ENCODE data around the gene GALNT14.

The GALNT14 gene

DNA sequence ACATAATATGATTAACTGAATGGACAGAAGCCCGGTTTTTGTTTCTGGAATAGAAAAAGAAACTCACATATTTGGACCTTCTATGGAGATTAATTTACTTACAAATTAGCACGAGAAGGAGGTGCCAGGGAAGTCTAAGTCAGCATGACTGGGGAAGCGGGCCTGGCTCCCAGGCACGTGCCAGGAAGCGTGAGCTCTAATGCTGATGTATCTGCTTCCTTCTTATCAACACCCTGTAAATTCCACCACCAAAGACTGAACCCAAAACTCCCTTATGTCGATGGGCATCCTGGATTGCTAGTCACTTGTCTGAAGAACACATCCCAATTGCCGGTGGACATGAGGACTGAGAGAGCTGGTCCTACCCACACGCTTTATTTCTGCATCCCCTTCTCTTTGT, 134.5 kb downstream of the GALNT14 start:
- DNase-seq = no peak

DNA sequence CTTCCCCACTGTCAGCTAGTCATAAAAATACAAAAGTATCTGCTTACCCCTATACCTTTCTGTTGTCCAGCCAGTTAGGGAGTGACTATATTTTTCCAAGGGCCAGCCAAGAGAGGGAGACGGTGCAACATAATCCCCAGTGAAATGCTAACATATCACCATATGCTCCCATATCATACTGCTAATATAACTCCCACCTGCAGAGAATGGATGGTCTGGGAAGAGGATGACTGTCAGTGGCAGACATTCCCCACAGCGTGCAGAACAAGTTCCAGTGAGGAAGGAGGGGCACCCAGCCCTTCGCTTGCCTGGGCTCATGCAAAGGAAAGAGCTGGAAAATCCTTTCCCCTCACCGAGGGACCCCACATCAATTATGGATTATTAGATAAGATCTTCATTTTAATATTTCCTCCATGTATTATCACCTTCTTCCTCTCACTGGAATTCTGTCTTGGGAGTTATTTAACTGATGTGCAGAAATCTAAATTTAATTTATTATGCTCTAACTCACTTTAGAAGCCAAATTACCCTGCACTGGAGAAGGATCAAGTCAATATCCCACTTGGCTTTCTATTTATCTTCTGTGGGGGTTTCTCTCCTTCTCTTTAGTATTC, 135.6 kb downstream of the GALNT14 start:
- DNase-seq = no peak

DNA sequence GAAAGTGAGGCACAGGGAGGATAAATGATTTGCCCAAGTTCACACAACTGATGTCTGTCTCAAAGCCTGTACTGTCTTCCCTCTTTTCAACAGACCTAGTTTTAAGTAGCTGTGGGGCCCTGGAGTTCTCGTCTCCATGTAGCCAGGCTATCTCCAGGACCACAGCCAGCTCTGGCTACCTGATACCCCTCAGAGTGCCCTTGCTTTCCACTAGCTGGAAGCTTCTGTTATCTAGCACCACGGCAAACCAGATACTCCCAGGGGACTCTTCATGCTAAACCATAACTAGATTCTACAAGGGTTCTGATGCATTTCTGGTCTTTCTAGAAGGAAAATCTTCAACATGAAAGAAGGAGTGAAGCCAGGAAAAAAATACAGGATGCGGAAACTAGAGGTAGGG, 137.3 kb downstream of the GALNT14 start:
- DNase-seq = no peak

DNA sequence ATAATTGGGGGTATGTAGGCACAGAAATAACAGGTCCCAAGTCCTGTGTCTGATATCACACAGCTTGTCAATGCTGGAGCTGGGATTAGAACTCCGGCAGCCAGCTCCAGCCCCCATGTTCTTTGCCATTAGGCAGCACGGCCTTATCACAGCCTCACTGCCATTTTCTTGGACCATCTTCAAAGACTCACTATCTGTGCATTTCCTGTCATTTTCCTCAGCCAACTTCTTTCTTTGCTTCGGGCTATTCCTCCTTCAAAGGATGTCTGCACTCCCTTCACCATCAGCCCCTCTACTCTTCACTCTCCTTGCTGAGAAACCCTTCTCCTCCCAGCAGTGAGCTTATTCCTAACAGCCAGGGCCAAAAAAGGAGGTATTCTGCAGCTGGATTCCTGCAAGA, 139.6 kb downstream of the GALNT14 start:
- no peak for DNase-seq

DNA sequence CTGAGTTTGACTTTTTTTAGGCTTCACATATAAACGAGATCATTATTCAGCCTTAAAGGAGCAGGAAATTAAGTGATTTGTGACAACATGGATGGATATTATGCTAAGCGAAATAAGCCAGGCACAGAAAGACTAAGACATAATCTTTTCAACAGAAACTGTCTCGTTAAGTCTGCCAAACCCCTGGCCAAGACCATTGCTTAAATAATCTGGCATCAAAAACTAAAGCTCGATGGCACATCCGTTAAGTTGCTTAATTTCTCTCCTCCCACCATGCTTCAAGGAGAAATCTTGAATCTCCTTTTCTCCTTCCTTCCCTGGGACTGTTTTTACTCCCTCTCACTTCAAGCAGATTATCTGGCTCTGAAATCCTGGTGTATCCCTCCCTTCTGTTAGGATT, 140.3 kb downstream of the GALNT14 start:
- no peak for DNase-seq

DNA sequence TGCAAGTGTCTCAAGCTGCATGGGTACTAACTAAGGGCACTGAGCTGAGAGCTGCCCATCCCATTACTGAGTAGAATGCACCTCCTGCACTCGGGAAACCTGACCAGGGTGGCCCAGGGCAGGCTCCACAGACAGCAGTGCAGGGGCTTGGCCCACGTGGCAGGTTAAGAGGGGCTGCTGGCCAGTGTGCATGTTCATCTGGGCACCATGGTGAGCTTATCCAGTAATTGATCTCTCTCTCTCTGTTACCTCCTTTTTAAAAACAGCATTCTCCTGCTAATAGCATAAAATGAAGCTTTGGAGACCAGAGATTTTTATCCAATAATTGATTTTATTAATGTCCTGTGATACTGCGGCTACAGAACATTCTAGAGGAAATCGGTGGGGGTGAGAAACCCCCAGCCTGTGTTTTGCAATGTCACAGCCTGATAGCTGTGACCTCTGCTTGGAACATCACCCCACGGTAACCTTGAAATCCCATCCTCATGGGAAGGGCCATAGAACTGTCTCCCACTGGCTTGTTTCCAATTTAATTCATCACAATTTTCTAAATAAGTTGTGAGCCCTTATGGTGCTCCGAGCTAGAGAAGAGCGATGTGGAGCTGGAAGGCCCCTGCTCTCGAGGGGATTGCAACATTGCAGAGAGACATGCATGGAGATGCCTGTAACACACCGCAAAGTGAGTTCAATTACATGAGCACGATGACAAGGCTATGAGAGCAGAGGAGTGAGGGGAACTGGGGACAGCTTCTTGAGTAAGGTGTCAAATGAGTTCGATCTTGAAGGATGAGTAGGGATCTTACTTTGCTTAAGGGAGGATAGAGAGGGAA, 143.8 kb downstream of the GALNT14 start:
- no peak for DNase-seq

DNA sequence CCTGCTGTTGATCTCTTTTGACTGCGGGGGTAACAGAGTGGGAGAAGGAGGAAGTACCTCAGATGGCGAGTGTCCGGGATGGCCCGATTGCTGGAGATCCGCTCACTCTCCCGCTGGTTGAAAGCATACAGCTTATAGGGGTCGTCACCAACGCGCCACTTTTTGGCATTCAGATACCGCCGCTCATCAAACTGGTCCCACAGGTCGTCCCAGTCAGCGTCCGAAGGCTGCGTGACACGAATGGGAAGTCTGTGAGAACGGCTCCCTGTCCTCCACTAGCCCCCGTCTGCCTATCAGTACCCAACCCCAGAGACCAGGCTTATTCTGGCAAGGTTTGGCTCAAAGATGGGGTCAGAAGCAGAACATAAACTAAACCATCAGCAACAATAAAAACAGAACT, 145.5 kb downstream of the GALNT14 start:
- DNase-seq = no peak

DNA sequence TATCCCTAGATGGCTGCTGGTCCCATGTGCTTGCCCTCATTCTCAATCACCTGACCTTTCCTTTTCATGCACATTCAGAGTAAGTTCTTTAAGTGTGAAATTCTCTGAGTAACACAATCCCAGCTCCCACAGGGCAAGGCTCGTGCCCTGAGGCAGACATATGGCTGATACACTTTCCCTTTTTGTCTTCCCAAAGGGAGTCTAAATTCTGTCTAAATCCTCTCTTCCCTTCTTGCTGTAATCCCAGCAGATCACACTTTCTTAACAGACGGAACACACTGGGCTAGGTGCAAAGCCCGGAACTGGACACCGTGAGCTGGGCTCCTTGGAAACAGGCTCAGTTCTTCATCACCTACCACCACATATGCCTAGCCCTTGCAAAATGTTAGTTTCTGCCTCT, 147.6 kb downstream of the GALNT14 start:
- DNase-seq = no peak

DNA sequence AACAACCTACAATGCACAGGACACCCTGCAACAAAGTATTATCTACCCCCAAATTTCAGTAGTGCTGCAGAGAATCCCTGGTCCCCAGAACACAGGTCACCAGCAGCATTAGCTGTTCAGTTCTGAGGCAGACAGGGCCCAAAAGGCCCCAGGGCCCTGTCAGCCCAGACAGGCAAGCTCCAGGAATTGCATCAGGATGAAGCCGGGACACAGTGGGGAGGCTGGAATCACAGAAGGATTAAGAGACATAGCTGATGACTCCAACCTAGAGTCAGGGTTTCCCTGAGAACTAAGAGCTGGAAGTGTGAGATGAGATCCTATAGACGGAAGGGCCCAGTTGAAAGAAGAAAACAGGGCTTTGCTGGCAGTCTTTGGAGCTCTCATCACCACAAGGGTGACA, 148.1 kb downstream of the GALNT14 start:
- no peak for DNase-seq

DNA sequence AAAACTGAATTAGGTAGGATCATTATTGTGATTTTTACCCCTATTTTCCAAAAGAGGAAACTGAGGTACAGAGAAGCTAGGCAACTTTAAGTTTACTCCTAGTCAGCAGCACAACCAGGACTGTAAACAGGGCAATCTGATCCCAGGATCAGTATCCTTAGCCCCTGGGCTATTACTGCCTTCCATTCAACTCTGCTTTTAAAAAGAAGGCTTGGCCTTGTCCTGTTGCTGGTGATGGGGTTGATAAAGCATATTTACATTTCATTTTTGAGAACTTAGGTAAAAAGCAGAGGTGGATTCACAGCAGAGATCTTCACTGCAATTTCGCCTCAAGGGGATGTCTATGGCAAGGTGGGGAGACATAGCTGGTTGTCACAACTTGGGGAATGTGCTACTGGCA, 148.5 kb downstream of the GALNT14 start:
- DNase-seq = no peak

DNA sequence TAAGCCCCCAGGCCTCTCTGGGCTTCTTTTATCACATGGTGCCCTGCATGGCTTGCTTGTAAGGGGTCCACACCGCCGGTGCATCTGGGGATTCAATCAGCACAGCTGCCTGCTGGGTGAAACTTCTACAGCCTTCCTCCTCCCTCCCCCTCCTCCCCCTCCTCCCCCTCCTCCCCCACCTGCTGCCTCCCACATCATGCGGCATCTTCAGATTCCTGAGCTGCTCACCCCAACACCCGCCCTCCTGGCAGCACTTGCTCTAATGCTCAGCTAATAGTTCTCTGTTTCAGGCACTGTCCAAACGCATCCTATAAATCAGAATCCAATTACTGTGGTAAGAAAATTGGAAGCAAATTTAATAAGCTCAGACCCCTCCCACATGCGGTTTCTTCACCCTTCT, 150.7 kb downstream of the GALNT14 start:
- no peak for DNase-seq

DNA sequence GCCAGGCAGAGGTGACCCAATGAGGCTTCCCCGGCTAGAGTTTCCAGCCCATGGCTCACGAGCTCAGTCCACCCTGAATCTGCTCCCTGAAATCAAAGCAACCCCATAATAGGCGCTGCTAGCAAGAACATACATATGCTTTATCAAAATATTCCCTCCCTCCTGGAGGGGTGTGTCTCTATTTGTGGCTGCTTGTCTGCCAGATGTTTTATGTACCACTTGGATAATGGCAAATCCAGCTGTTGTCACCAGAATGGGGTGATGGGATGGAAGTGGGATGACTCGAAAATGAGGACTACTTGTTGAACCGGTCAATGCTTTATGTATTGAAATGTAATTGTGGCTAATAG, 152.0 kb downstream of the GALNT14 start:
- DNase-seq = no peak

DNA sequence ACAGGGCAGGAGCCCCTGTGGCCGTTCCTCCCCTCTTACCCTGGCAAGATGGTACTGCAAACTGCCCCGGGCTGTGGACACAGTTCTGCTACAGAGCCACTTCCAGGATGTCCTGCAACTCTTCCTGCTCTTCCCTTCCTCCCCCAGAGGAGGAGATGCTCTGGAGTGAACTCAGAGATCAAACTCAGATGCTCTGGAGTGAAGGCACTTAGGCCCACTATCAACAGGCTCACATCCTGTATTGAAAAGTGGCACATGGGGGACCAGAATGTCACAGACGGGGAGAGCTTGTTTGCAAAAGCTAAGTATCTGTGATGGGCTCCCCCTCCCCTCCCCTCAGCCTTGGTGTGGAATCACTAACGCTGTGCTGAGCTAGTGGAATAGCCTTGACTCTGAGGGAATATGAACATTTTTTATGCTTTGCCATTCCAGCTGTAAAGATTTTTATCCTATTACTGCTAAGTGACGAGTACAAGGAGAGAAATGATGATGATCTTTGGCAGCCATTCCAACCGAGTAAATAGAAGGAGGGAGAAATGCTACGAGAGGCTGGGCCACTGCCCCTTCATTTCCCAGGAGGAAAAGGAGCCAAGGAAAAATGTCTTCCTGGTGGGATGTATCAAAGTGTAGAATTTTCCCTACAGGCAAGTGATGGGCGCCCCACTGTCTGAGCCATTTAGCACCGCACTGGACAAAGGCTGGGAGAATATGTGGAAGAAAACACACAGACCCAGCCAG, 152.6 kb downstream of the GALNT14 start:
- no peak for DNase-seq

DNA sequence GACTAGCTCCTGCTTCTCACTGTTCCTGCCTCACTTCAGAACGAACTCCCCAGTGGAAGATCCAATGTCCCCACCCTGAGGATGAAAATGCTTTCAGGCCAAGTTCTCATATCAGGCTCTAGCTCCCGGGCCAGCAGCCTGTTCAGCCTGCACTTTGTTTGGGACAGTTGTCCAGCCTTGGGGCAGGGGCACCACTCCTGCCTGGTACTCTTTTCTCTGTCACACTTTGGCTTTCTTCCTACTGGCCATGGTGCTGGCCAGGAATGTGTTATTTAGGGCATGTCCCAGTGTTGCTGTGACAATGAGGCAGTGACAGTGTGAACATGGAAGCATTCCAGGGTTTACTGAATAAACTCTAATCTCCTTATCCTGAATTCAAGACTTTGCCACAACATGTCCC, 154.1 kb downstream of the GALNT14 start:
- DNase-seq = no peak

DNA sequence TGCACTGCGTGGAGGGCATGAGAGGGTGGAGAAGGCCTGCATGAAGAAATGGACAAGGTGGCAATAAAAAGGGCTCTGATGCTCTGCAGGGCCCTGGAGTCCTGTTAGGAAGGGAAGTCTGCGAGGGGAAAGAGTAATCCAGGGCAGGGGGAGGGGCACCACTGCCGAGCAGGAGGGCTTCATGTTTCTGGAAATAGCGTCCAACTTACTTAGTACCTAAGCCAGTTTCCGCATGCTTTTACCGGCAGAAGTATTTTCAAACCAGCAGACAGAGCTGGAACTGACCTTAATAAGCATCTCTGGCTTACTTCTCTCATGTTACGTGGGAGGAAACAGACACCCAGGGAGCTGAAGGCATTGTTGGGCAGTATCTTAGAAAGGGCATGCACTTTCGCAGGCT, 156.7 kb downstream of the GALNT14 start:
- DNase-seq = no peak

DNA sequence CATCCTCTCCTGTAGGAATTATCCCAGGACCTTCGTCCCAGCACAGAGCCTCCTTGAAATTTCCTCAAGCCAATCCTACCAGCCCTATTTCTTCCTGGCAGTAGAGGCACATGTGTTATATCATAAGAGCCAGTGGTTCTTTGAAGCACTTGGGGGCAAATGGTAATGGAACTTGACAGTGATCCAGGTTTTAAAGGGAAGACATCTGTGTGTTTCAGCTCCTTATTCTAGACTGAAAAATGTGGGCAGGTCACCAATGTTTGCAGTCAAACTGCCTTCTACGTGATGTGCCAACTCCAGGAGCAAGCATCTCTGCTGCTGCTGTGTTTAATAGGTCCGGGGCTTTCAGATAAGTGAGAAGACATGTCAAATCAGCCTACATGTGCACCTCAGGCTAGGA, 157.1 kb downstream of the GALNT14 start:
- no peak for DNase-seq

DNA sequence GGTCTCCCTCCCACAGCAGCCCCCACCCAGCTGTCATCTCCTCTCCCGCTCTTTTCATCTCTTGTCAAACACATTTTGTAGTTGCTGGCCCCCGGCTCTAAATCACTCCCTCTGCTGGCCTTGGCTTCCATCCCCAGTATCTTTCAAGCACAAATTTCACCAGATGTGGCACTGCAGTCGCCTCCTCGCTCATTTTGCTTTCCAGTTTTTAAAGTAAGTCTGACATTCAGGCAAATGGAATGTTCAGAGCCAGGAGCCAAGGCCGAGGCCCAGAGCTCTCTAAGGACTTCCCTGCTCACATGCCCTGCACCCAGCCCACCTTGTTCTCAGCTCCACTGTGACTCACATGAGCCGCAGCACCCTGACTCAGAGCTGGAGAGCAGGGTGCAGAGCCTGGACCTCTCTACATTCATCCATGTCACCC, 158.4 kb downstream of the GALNT14 start:
- peak; percentile 18 for DNase-seq

DNA sequence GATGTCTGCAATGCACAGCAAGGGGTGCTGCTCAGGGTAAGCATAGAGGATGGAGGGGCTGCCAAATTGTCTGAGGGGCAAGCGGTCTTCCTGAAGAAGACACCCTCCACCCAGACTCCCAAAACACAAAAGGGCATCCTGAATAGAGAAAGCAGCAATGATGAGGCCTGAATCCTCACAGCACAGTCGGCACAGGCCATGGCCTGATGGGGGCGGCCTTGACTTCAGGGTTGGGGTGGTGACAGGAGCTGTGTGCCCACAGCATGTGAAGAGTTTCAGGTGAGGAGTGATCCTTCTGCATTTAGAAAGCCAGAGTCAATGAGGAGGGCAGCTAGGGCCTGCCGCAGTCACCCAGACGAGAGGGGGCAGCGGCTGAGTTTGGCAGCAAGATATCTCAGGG, 159.4 kb downstream of the GALNT14 start:
- DNase-seq = no peak

DNA sequence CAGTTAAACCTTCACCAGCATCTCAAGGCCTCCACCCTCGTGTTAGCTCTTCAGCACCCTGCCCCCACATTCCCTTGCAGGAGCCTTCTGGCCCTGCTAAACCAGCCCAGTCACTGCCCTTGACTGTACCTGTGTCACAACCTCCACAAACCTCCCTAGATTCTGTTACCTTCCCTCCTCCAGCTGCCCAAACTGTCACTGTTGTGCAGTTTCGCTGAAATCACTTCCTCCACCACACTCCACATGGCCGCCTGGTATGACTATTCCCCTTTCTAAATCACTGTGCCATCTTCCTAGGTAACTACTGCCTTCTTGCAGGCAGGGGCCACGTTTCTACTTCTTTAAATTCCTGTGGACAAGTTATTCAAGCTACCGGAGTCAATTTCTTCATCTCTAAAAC, 160.2 kb downstream of the GALNT14 start:
- peak; percentile 19 for DNase-seq

DNA sequence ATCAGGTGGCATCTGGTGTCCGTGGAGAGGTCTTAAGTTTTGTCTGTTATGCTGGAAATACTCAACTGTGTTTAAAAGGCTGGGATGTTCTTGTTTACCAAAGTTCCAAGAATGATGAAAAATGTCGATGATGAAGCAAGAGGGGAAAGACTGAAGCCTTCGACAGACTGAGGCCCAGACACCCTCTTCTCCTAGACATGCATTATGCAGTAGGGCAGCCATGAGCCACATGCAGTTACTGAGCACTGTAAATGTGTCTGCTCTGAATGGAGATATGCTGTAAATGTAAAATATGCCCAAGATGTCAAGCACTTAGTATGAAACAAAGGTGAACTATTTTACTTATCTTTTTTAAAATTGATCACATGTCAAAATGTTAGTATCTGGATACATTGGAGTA, 163.1 kb downstream of the GALNT14 start:
- no peak for DNase-seq

DNA sequence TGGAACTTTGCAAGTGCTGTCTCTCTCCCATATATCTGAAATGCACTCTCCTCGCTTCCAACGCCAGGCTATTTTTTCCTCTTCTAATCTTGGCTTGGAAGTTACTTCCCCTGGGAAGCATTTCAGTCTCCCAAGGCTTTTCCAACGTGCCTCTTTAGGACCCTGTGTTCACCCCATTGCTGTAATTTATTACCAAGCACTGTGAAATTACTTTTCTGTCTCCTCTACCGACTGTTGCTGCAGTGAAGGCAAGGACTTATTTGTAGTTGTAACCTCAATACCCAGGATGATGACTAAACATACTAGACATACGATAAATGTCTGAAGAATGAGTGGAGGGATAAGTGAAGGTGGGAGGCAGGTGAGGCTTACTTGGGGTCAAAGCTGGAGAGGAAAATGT, 163.7 kb downstream of the GALNT14 start:
- no peak for DNase-seq

DNA sequence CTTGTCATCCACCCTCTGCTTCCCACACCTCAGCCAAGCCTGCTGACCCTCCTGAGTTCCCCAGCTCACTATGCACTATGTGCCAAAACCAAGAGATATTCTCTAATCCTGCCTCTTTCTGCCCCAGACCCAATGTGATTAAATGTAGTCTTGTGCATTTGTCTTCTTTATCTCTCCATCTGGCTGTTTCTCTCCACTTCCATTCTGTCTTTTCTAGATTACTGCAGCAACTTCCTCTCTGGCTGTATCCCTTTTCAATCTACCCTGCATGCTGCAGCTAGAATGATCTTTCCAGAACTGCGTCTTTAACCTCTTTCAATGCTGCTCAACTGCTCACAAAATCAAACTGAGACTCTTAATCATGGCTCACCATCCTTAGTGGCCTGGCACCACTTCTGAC, 164.1 kb downstream of the GALNT14 start:
- no peak for DNase-seq

DNA sequence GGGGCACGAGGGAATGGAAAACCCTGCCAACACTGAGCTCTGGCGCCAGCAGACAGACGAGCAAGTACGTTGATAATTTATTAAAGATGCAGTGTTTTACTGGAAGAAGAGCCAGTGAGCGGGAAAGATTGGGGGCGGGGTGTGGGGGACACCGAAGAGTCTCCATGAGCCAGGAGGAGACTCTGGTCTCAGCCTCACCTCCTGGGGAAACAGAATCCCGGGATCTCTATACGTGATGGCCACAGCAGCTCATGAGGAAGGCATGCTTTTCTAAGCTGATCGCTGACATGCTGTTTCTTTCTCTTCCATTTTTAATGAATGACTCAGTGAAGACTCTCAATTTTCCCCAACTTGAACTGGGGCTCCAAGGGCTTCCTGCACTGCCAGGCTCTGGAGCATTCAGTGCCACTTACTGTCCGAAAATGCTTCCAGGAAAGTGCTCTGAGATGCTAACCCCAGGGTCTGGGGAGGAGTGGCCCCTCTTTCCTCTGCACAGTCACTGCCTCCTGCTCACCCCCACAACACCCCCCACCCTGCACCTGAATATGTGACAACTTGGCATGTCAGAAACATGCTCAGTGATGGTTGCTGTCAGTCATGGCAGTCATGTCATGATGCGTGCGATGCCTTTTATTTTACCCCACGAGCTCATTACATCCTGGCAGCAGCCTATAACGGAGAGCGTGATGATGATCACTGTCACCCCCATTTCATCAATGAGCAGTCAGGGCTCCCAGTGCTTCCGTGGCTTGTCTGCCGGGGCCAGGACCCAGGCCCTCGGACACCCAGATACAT, 166.8 kb downstream of the GALNT14 start:
- no peak for DNase-seq
